HEK293 (cell line): ENCODE measurements around the gene HASPIN.
A peak's percentile ranks its signal among the peaks of the same experiment; 100 is the strongest.

Experiments
- CTCF ChIA-PET: fragments of 350-600 bp; formaldehyde crosslinking; extraction: SDS; loops from one replicate; lab custom pipeline; 2021; ENCODE audit warnings: antibody characterized with exemption; lab: Yijun Ruan, JAX
- POLR2A ChIA-PET: fragments of 300-600 bp; formaldehyde crosslinking; extraction: SDS; loops from one replicate; lab custom pipeline; 2020; ENCODE audit warnings: antibody characterized with exemption, inconsistent platforms; lab: Yijun Ruan, JAX
- H3K27ac ChIP-seq: fragments of 200-500 bp; sonication (Bioruptor generic); 2 replicates; pipeline ENCODE4 v1.5.1; 2014; ENCODE audit warnings: low read depth, low read length, control low read depth, inconsistent platforms; ENCODE audit errors: extremely low read depth
- H3K36me3 ChIP-seq, 2 experiments: fragments of 200-500 bp in 1 of 2; sonication (Bioruptor generic) in 1 of 2; 1 replicate in 1 of 2; 2 replicates in 1 of 2; pipeline ENCODE4 v1.5.1; 2014 to 2017; ENCODE audit warnings: inconsistent platforms in 2 of 2, low read length in 2 of 2; ENCODE audit not compliant: control insufficient read depth in 2 of 2, insufficient read depth in 1 of 2
- H3K4me1 ChIP-seq: fragments of 200-500 bp; sonication (Bioruptor generic); 2 replicates; pipeline ENCODE4 v1.5.1; 2014; ENCODE audit warnings: mild to moderate bottlenecking, low read length, inconsistent platforms; ENCODE audit not compliant: control insufficient read depth, insufficient read depth
- H3K4me3 ChIP-seq: 2 replicates; pipeline ENCODE4 v1.5.1; 2011; ENCODE audit warnings: low read depth, mild to moderate bottlenecking, control low read depth, low read length, moderate library complexity
- H3K9me3 ChIP-seq: fragments of 200-500 bp; sonication (Bioruptor generic); 2 replicates; pipeline ENCODE4 v1.5.1; 2014; ENCODE audit warnings: low read depth, low read length, inconsistent platforms; ENCODE audit not compliant: control insufficient read depth, insufficient read depth
- FEZF1 ChIP-seq: fragments of 450-650 bp; formaldehyde crosslinking; IDR thresholded peaks from 2 replicates; pipeline ENCODE4 v1.5.1; 2016; ENCODE audit warnings: missing biosample characterization, missing genetic modification characterization
- GLI2 ChIP-seq: fragments of 450-650 bp; formaldehyde crosslinking; IDR thresholded peaks from 2 replicates; pipeline ENCODE4; 2017; ENCODE audit warnings: missing biosample characterization, missing genetic modification characterization, low read depth, borderline replicate concordance
- HOXD13 ChIP-seq: sonication (generic); formaldehyde crosslinking; IDR thresholded peaks from 2 replicates; pipeline ENCODE4 v1.8.0; 2022; ENCODE audit warnings: missing genetic modification reagents, borderline replicate concordance
- PBX3 ChIP-seq: sonication (generic); formaldehyde crosslinking; IDR thresholded peaks from 2 replicates; pipeline ENCODE4 v1.8.1; 2022; ENCODE audit warnings: mild to moderate bottlenecking, moderate library complexity, missing genetic modification reagents
- SP3 ChIP-seq: fragments of 450-650 bp; formaldehyde crosslinking; IDR thresholded peaks from 2 replicates; pipeline ENCODE4 v1.5.1; 2016; ENCODE audit warnings: missing biosample characterization, missing genetic modification characterization
- TRIM28 ChIP-seq: IDR thresholded peaks from 2 replicates; pipeline ENCODE4 v1.6.1; 2011; ENCODE audit warnings: low read length, control low read depth, borderline replicate concordance
- ZBTB1 ChIP-seq: fragments of 450-650 bp; formaldehyde crosslinking; IDR thresholded peaks from 2 replicates; pipeline ENCODE4 v1.5.1; 2016; ENCODE audit warnings: missing biosample characterization, missing genetic modification characterization
- ZBTB7A ChIP-seq: fragments of 450-650 bp; formaldehyde crosslinking; IDR thresholded peaks from 2 replicates; pipeline ENCODE4 v1.5.1; 2016; ENCODE audit warnings: low read depth, missing biosample characterization, missing genetic modification characterization
- ZFHX2 ChIP-seq: fragments of 450-650 bp; formaldehyde crosslinking; conservative IDR thresholded peaks from 2 replicates; pipeline ENCODE4 v1.5.1; 2016; ENCODE audit warnings: missing biosample characterization, missing genetic modification characterization
- ZFP69B ChIP-seq: fragments of 450-650 bp; formaldehyde crosslinking; IDR thresholded peaks from 2 replicates; pipeline ENCODE4 v1.5.1; 2016; ENCODE audit warnings: missing biosample characterization, missing genetic modification characterization
- ZNF146 ChIP-seq: fragments of 450-650 bp; formaldehyde crosslinking; IDR thresholded peaks from 2 replicates; pipeline ENCODE4 v1.5.1; 2016; ENCODE audit warnings: missing biosample characterization, missing genetic modification characterization
- ZNF148 ChIP-seq: fragments of 450-650 bp; formaldehyde crosslinking; IDR thresholded peaks from 2 replicates; pipeline ENCODE4 v1.5.0; 2017; ENCODE audit warnings: missing biosample characterization, missing genetic modification characterization, borderline replicate concordance
- ZNF202 ChIP-seq: fragments of 450-650 bp; formaldehyde crosslinking; IDR thresholded peaks from 2 replicates; pipeline ENCODE4 v1.5.1; 2016; ENCODE audit warnings: missing biosample characterization, missing genetic modification characterization, borderline replicate concordance
- ZNF211 ChIP-seq: fragments of 450-650 bp; formaldehyde crosslinking; IDR thresholded peaks from 2 replicates; pipeline ENCODE4 v1.5.1; 2016; ENCODE audit warnings: low read depth, missing biosample characterization, missing genetic modification characterization
- ZNF37A ChIP-seq: fragments of 450-650 bp; IDR thresholded peaks from 2 replicates; pipeline ENCODE4 v1.5.1; 2018; ENCODE audit warnings: missing biosample characterization, missing genetic modification characterization
- ZNF423 ChIP-seq: fragments of 450-650 bp; formaldehyde crosslinking; IDR thresholded peaks from 2 replicates; pipeline ENCODE4 v1.5.1; 2016; ENCODE audit warnings: missing biosample characterization, missing genetic modification characterization
- ZNF529 ChIP-seq: fragments of 450-650 bp; formaldehyde crosslinking; IDR thresholded peaks from 2 replicates; pipeline ENCODE4 v1.5.1; 2017; ENCODE audit warnings: missing genetic modification characterization, missing biosample characterization; ENCODE audit not compliant: insufficient replicate concordance
- ZNF664 ChIP-seq: fragments of 450-650 bp; formaldehyde crosslinking; IDR thresholded peaks from 2 replicates; pipeline ENCODE4 v1.5.1; 2016; ENCODE audit warnings: missing biosample characterization, missing genetic modification characterization
- ZNF701 ChIP-seq: fragments of 450-650 bp; formaldehyde crosslinking; IDR thresholded peaks from 2 replicates; pipeline ENCODE4 v1.5.1; 2016; ENCODE audit warnings: missing biosample characterization, missing genetic modification characterization
- ZSCAN23 ChIP-seq: fragments of 450-650 bp; formaldehyde crosslinking; IDR thresholded peaks from 2 replicates; pipeline ENCODE4 v1.5.1; 2016; ENCODE audit warnings: missing biosample characterization, missing genetic modification characterization
- ZXDB ChIP-seq: fragments of 450-650 bp; formaldehyde crosslinking; IDR thresholded peaks from 2 replicates; pipeline ENCODE4 v1.5.1; 2016; ENCODE audit warnings: missing biosample characterization, missing genetic modification characterization
- TF ChIP-seq, protein P1 (sequence below): fragments of 450-650 bp; formaldehyde crosslinking; IDR thresholded peaks from 2 replicates; pipeline ENCODE4 v1.5.1; 2016; ENCODE audit warnings: missing biosample characterization, missing genetic modification characterization
- TF ChIP-seq, protein P2 (sequence below): fragments of 450-650 bp; formaldehyde crosslinking; IDR thresholded peaks from 2 replicates; pipeline ENCODE4 v1.5.1; 2016; ENCODE audit warnings: missing biosample characterization, missing genetic modification characterization

Gene HASPIN

DNA sequence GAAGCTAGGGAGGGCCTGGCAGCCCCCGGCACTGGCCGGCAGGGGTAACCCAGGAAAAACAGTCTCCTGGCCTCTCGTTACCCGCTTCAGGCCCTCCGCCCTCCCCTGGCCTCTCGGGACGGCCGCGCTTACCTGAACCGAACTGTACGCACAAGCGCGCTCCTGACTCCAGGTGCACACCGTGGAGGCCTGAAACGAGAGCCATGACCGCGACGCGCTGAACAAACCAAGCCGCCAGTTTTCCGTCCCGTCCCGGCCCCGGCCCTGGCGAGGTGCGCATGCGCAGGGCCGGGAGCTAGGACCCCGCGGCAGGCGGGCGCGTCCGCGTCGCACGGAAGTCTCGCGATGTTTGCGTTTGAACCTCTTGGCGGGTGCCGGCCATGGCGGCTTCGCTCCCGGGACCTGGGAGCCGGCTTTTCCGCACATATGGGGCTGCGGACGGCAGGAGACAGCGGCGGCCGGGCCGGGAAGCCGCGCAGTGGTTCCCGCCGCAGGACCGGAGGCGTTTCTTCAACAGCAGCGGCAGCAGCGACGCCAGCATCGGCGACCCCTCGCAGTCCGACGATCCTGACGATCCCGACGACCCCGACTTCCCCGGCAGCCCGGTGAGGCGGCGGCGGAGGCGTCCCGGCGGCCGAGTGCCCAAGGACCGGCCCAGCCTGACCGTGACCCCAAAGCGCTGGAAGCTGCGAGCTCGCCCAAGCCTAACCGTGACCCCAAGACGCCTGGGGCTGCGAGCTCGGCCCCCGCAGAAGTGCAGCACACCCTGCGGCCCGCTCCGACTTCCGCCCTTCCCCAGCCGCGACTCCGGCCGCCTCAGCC, at the start of gene HASPIN:
TSS of gene HASPIN (plus strand) at position 348 of the 822 bp plus-strand sequence. CDS start at position 381, 33 bp downstream.
- H3K27ac ChIP-seq: peak within 1 kb of the TSS; percentile 78
- peaks cover 51 to 62% of the 10 kb centered on the region in 2 experiments for H3K36me3 ChIP-seq
- H3K4me1 ChIP-seq: peaks cover 6% of the 10 kb centered on the region
- no peaks in the 10 kb centered on the region for H3K9me3 ChIP-seq
- CTCF ChIA-PET: interaction anchor here (0.6 to 8.4 kb wide), 7 partner anchors 9 to 183 kb away, joined by 3 to 84 read pairs (median 8); no protein-coding TSS in a partner anchor
- H3K4me3 ChIP-seq: peak within 1 kb of the TSS; percentile 94
- POLR2A ChIA-PET: interaction anchor here (0.5 to 2.5 kb wide), 21 partner anchors 9 to 851 kb away, joined by 3 to 20 read pairs (median 4); partner anchors contain the start of genes CTNS, EMC6, P2RX5 and SHPK
- TF ChIP-seq ZNF701 (tag by site-specific recombination): no peak
- peak; percentile 17 for TF ChIP-seq ZFP69B (tag by site-specific recombination)
- TF ChIP-seq HOXD13 (CRISPR knock-in tag): no peak; the same call in 1 of the 2 replicates
- no peak for TF ChIP-seq ZNF148 (tag by site-specific recombination)
- TF ChIP-seq TRIM28: peak; percentile 13; the same call in 1 of the 2 replicates
- peak; percentile 81 for TF ChIP-seq PBX3 (CRISPR knock-in tag)
- TF ChIP-seq ZSCAN23 (tag by site-specific recombination): no peak
- TF ChIP-seq ZNF211: no peak
- TF ChIP-seq ZNF529 (tag by site-specific recombination): no peak
- TF ChIP-seq ZNF146 (tag by site-specific recombination): 0 out of 2 replicates have a peak, but pooled peaks have one; percentile 6
- no peak; the same call in 1 of the 2 replicates for TF ChIP-seq FEZF1 (tag by site-specific recombination)
- TF ChIP-seq, protein P1, sequence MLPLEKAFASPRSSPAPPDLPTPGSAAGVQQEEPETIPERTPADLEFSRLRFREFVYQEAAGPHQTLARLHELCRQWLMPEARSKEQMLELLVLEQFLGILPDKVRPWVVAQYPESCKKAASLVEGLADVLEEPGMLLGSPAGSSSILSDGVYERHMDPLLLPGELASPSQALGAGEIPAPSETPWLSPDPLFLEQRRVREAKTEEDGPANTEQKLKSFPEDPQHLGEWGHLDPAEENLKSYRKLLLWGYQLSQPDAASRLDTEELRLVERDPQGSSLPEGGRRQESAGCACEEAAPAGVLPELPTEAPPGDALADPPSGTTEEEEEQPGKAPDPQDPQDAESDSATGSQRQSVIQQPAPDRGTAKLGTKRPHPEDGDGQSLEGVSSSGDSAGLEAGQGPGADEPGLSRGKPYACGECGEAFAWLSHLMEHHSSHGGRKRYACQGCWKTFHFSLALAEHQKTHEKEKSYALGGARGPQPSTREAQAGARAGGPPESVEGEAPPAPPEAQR: 0 out of 2 replicates have a peak, but pooled peaks have one; percentile 8
- no peak for TF ChIP-seq ZBTB7A (tag by site-specific recombination)
- no peak for TF ChIP-seq ZNF202 (tag by site-specific recombination)
- peak; percentile 90 for TF ChIP-seq ZXDB (tag by site-specific recombination)
- TF ChIP-seq GLI2 (tag by site-specific recombination): no peak
- no peak; the same call in 1 of the 2 replicates for TF ChIP-seq ZNF37A (tag by site-specific recombination)
- TF ChIP-seq SP3: peak; percentile 56; the same call in 1 of the 2 replicates
- TF ChIP-seq ZNF423 (tag by site-specific recombination): no peak
- TF ChIP-seq, protein P2, sequence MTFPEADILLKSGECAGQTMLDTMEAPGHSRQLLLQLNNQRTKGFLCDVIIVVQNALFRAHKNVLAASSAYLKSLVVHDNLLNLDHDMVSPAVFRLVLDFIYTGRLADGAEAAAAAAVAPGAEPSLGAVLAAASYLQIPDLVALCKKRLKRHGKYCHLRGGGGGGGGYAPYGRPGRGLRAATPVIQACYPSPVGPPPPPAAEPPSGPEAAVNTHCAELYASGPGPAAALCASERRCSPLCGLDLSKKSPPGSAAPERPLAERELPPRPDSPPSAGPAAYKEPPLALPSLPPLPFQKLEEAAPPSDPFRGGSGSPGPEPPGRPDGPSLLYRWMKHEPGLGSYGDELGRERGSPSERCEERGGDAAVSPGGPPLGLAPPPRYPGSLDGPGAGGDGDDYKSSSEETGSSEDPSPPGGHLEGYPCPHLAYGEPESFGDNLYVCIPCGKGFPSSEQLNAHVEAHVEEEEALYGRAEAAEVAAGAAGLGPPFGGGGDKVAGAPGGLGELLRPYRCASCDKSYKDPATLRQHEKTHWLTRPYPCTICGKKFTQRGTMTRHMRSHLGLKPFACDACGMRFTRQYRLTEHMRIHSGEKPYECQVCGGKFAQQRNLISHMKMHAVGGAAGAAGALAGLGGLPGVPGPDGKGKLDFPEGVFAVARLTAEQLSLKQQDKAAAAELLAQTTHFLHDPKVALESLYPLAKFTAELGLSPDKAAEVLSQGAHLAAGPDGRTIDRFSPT (tag by site-specific recombination): no peak
- no peak for TF ChIP-seq ZNF664 (tag by site-specific recombination)
- no peak for TF ChIP-seq ZBTB1 (tag by site-specific recombination)
- 0 out of 2 replicates have a peak, but pooled peaks have one; percentile 18 for TF ChIP-seq ZFHX2 (tag by site-specific recombination)
